Colonic mucosa (tissue), 4 donors: Measurements from ENCODE around the gene CD40LG. TPM values are rescaled to one million over a fixed set of nuclear protein-coding genes. Genes with fewer than 3 reads are reported as not detected.

Experiments
- DNase-seq: peaks from one replicate; pipeline ENCODE4 v3.0.0-alpha.2; 2020
- H3K27ac ChIP-seq: fragments of 200-600 bp; one replicate; pipeline ENCODE4 v1.8.0; 2021
- H3K27me3 ChIP-seq: fragments of 200-600 bp; one replicate; pipeline ENCODE4 v1.8.0; 2021
- H3K36me3 ChIP-seq: fragments of 200-600 bp; one replicate; pipeline ENCODE4 v1.8.0; 2021
- H3K4me1 ChIP-seq: fragments of 200-600 bp; one replicate; pipeline ENCODE4 v1.8.0; 2021; ENCODE audit warnings: mild to moderate bottlenecking
- H3K4me3 ChIP-seq: fragments of 200-600 bp; one replicate; pipeline ENCODE4 v1.8.0; 2021
- H3K9ac ChIP-seq, 2 donors: one replicate each; pipeline ENCODE4 v1.7.0; 2013; ENCODE audit warnings: control low read depth in 2 of 2, low read depth in 2 of 2, low read length in 2 of 2
- H3K9me3 ChIP-seq: fragments of 200-600 bp; one replicate; pipeline ENCODE4 v1.8.0; 2021
- CTCF ChIP-seq: fragments of 200-600 bp; IDR thresholded peaks from one replicate; pipeline ENCODE4 v1.8.0; 2022; ENCODE audit warnings: antibody characterized with exemption, mild to moderate bottlenecking
- intact Hi-C: fragments of 100-400 bp; cut with DNase I; formaldehyde crosslinking; loops from one replicate; pipeline ENCODE4 v1.14.1; 2022
- total RNA-seq, 2 donors: library from RNA; stranded (reverse); fragmentation: NEBNext Ultra II Directional in 1 of 2; extraction: Animal tissue kit (Norgen Biotek cat#: 25700) in 1 of 2; gene quantifications; one replicate each; pipeline ENCODE4 v1.2.1, GENCODE V29; 2021
- donor health status: healthy.
- donor health status: DM: no; HTN: no; CAD: no.
- donor health status: DM: no; HTN: no; CAD: no.

The CD40LG gene
- total RNA-seq, 2 donors from 2014 or later, result 0.44 to 0.69 TPM

- no peak for TF ChIP-seq CTCF
- intact Hi-C loops, result no loop called here
- no peaks in the 10 kb centered on the region for H3K27me3 ChIP-seq
- H3K9me3 ChIP-seq, result no peaks in the 10 kb centered on the region
- DNase-seq, result no peak
- H3K4me1 ChIP-seq, result no peaks in the 10 kb centered on the region
- no peaks in the 10 kb centered on the region for H3K36me3 ChIP-seq
- H3K27ac ChIP-seq, result no peak overlapping the region
- H3K4me3 ChIP-seq, result no peak overlapping the region
- H3K9ac ChIP-seq, result no peak overlapping the region
Measured at GRCh38 chrX:136625246-136625645, 22.7 kb upstream of the CD40LG start.

- DNase-seq, result no peak
- no peaks in the 10 kb centered on the region for H3K4me1 ChIP-seq
- TF ChIP-seq CTCF, result no peak
Measured at GRCh38 chrX:136626237-136626636, 21.7 kb upstream of the CD40LG start.

DNA sequence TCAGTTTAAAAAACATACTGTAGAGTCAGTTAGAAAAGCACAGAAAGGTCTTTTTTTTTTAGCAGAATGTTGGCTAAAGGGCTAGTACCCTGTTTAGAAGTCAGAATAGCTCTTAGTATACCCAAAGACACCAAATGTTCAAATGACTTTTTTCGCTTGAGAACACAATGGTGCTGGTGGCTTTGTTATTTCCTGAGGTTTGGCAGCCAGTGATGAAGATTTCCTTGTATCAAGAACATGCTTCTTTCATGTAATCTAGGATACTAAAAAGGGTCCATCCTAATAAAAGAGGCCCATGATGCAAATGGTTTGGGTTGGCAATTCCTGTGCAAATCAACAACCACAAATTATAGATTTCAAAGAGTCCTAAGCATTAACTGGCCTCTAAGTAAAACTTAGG, 21.1 kb upstream of the CD40LG start:
- intact Hi-C loops, result no loop called here
- no peak overlapping the region for H3K9ac ChIP-seq
- no peaks in the 10 kb centered on the region for H3K9me3 ChIP-seq
- no peak overlapping the region for H3K27ac ChIP-seq
- no peak for DNase-seq
- H3K4me1 ChIP-seq, result no peaks in the 10 kb centered on the region
- H3K27me3 ChIP-seq, result no peaks in the 10 kb centered on the region
- no peaks in the 10 kb centered on the region for H3K36me3 ChIP-seq
- TF ChIP-seq CTCF, result no peak
- H3K4me3 ChIP-seq, result no peak overlapping the region

More at GRCh38 chrX:136626237-136626636, 21.7 kb upstream of the CD40LG start:
- Histone ChIP-seq H3K9me3 (no peaks in the 10 kb centered on the region), H3K36me3 (no peaks in the 10 kb centered on the region), H3K9ac (no peak overlapping the region), H3K27ac (no peak overlapping the region), H3K4me3 (no peak overlapping the region), H3K27me3 (no peaks in the 10 kb centered on the region)
- intact Hi-C loops, result no loop called here

DNA sequence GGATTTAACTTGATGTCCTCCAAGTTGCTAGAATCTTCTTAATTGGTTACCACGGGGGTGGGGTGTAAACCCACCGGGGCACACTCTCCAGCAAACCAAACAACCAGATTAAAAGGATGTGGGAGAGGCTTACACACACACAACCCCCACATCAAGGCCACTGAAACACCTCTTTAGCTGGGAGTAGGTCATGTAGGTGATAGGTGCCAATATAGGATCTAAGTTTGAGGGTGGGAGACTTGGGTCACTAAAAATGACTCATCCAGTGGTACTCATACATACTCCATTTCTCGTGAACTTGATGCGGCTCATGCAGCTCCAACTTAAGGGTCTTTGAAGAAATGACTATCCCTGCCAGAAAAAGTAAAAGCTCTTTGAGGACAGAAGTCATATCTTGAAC, 20.5 kb upstream of the CD40LG start:
- no peak for DNase-seq
- intact Hi-C loops, result no loop called here
- no peak overlapping the region for H3K9ac ChIP-seq
- no peaks in the 10 kb centered on the region for H3K27me3 ChIP-seq
- H3K27ac ChIP-seq, result no peak overlapping the region
- H3K9me3 ChIP-seq, result no peaks in the 10 kb centered on the region
- no peak overlapping the region for H3K4me3 ChIP-seq
- no peak for TF ChIP-seq CTCF
- no peaks in the 10 kb centered on the region for H3K36me3 ChIP-seq
- H3K4me1 ChIP-seq, result no peaks in the 10 kb centered on the region

DNA sequence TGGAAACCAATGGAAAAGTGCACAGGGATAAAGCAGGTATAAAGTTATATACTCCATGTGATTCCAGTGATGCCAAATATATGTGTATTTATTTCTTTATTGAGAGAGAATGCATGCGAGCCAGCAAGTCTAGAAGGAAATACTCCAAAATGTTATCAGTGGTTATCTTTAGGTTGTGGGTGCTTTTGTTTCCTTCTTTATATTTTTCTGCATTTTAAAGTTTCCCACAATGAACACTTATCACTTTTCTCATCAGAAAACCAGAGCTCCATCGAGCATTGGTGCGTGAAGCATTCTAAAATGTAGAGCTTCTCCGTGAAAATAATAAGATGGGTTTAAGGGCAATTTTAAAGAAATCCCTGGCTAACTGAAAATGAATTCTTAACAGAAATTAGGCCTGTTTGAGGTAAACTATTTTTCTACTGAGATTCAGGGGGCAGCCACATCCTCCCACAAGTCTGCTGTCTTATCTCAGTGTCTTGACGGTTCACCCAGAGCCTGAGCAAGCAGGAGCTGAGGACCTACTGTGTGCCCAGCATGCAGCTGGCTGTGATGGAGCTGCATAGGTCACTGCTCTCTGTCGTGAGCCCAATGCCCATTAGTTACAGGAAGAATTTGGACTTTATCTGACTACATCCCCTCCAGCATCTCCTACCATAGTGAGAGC, 18.7 kb upstream of the CD40LG start:
- DNase-seq, result no peak
- Histone ChIP-seq H3K4me1 (no peaks in the 10 kb centered on the region), H3K27ac (no peak overlapping the region), H3K9me3 (no peaks in the 10 kb centered on the region), H3K4me3 (no peak overlapping the region), H3K27me3 (no peaks in the 10 kb centered on the region), H3K36me3 (no peaks in the 10 kb centered on the region), H3K9ac (no peak overlapping the region)
- intact Hi-C loops, result no loop called here
- no peak for TF ChIP-seq CTCF
